ENCODE measurements around the gene SMS.

DNA sequence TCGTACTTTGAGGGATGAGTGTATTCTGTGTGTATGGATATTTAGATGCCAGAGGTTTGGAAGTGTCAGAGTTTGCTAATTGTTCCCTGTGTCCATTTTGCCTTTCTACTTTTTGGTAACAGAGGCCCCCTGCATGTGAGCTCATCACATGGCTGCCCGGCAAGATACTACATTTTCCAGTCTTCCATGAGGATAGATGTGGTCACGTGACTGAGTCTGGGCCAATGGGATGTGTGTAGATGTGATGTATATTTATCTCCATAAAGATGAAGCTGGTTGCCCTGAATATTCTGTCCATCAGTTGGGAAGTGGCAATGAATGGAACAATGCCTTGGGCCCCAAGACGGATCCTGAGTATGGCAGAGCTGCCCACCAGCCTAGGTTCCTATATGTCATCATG lies 29.0 kb upstream of the SMS start:
- TF ChIP-seq CTCF (conservative IDR thresholded peaks at IDR 0.05) (no peak), EZH2 (IDR thresholded peaks at IDR 0.05; ENCODE audit: low read depth) (no peak)
